CD14-positive monocyte (primary cell): ENCODE measurements around the gene STARD10. TPM values are rescaled to one million over a fixed set of nuclear protein-coding genes. Genes with fewer than 3 reads are reported as not detected.
A peak's percentile ranks its signal among the peaks of the same experiment; 100 is the strongest.
"Not testable (repeated sequence)": the region's sequence is repeated elsewhere in the genome, so short reads cannot be mapped to it uniquely, and the experiment has no call there.

ENCODE experiments used
- DNase-seq, 3 donors: peaks; one replicate each; pipeline ENCODE4 v3.0.0-alpha.2; 2011 to 2022
- H2AFZ ChIP-seq: 2 replicates; pipeline ENCODE4 v1.6.0; 2012; ENCODE audit warnings: mild to moderate bottlenecking, low read depth, low read length, inconsistent platforms; ENCODE audit not compliant: insufficient read depth, poor library complexity, severe bottlenecking
- H3K27ac ChIP-seq, 2 donors: 1 replicate in 1 of 2; 2 replicates in 1 of 2; pipeline ENCODE4 v1.5.1; 2012 to 2013; ENCODE audit warnings: low read length in 2 of 2, control low read depth in 1 of 2, inconsistent platforms in 1 of 2, low read depth in 1 of 2, mild to moderate bottlenecking in 1 of 2
- H3K27me3 ChIP-seq, 2 donors: one replicate each; pipeline versions ENCODE4 v1.6.0 to v1.6.1; 2011 to 2013; ENCODE audit warnings: low read length in 2 of 2; ENCODE audit not compliant: control insufficient read depth in 2 of 2, insufficient read depth in 2 of 2
- H3K36me3 ChIP-seq, 2 donors: replicated peaks in 1 of 2; 1 replicate in 1 of 2; 2 replicates in 1 of 2; pipeline versions ENCODE4 v1.5.1 to v1.6.1; 2012 to 2013; ENCODE audit warnings: low read length in 2 of 2, control low read depth in 1 of 2, inconsistent platforms in 1 of 2, mild to moderate bottlenecking in 1 of 2; ENCODE audit not compliant: insufficient read depth in 2 of 2, control insufficient read depth in 1 of 2
- H3K4me1 ChIP-seq, 2 donors: 1 replicate in 1 of 2; 2 replicates in 1 of 2; pipeline versions ENCODE4 v1.5.1 to v1.6.1; 2012 to 2013; ENCODE audit warnings: low read length in 2 of 2, control low read depth in 1 of 2, inconsistent platforms in 1 of 2, mild to moderate bottlenecking in 1 of 2, moderate library complexity in 1 of 2; ENCODE audit not compliant: insufficient read depth in 2 of 2, control insufficient read depth in 1 of 2
- H3K4me2 ChIP-seq: replicated peaks from 2 replicates; pipeline ENCODE3; 2012; ENCODE audit warnings: low read length, moderate library complexity, mild to moderate bottlenecking; ENCODE audit not compliant: poor library complexity, severe bottlenecking; ENCODE audit errors: extremely low read depth
- H3K4me3 ChIP-seq, 3 experiments: fragments of 200-600 bp in 1 of 3; sonication (generic) in 1 of 3; replicated peaks in 1 of 3; 1 replicate in 2 of 3; 2 replicates in 1 of 3; pipeline ENCODE4 v1.5.1; 2011 to 2013; ENCODE audit warnings: low read length in 3 of 3, mild to moderate bottlenecking in 3 of 3, control low read depth in 2 of 3, low read depth in 2 of 3, inconsistent platforms in 1 of 3, moderate library complexity in 1 of 3
- H3K79me2 ChIP-seq: 2 replicates; pipeline ENCODE4 v1.6.0; 2012; ENCODE audit warnings: mild to moderate bottlenecking, control low read depth, inconsistent platforms, low read length, moderate library complexity; ENCODE audit not compliant: insufficient read depth
- H3K9ac ChIP-seq: 2 replicates; pipeline ENCODE4 v1.6.0; 2017; ENCODE audit warnings: low read length, mild to moderate bottlenecking; ENCODE audit not compliant: insufficient read depth, poor library complexity, severe bottlenecking
- H3K9me3 ChIP-seq, 2 donors: replicated peaks in 1 of 2; 1 replicate in 1 of 2; 2 replicates in 1 of 2; pipeline versions ENCODE4 v1.5.1 to v1.6.1; 2012 to 2013; ENCODE audit warnings: low read length in 2 of 2, control low read depth in 1 of 2; ENCODE audit not compliant: control insufficient read depth in 1 of 2, insufficient read depth in 1 of 2
- H4K20me1 ChIP-seq: 2 replicates; pipeline ENCODE4 v1.6.0; 2012; ENCODE audit warnings: mild to moderate bottlenecking, low read length, control low read depth, moderate library complexity; ENCODE audit not compliant: insufficient read depth
- H3K27ac Mint-ChIP-seq, 7 donors: one replicate each; pipeline ENCODE4 v1.8.0; 2020; ENCODE audit warnings: mild to moderate bottlenecking in 7 of 7, mixed read lengths in 7 of 7, moderate library complexity in 6 of 7, inconsistent platforms in 2 of 7
- H3K27me3 Mint-ChIP-seq, 3 donors: one replicate each; pipeline ENCODE4 v1.8.0; 2021 to 2022; ENCODE audit warnings: low read depth in 3 of 3, mild to moderate bottlenecking in 3 of 3, mixed read lengths in 3 of 3, moderate library complexity in 3 of 3, inconsistent platforms in 1 of 3
- H3K36me3 Mint-ChIP-seq, 2 donors: one replicate each; pipeline ENCODE4 v1.8.0; 2020; ENCODE audit warnings: mixed read lengths in 2 of 2, inconsistent platforms in 1 of 2, mild to moderate bottlenecking in 1 of 2
- H3K4me1 Mint-ChIP-seq: one replicate; pipeline ENCODE4 v1.8.0; 2020; ENCODE audit warnings: mild to moderate bottlenecking, mixed read lengths
- H3K4me3 Mint-ChIP-seq, 2 donors: one replicate each; pipeline ENCODE4 v1.8.0; 2020; ENCODE audit warnings: mild to moderate bottlenecking in 2 of 2, mixed read lengths in 2 of 2, moderate library complexity in 1 of 2
- H3K9me3 Mint-ChIP-seq, 7 donors: one replicate each; pipeline ENCODE4 v1.8.0; 2020 to 2022; ENCODE audit warnings: mixed read lengths in 7 of 7, mild to moderate bottlenecking in 6 of 7, moderate library complexity in 6 of 7, inconsistent platforms in 2 of 7
- CTCF ChIP-seq: fragments of 200-600 bp; IDR thresholded peaks from one replicate; pipeline ENCODE4 v1.8.0; 2022; ENCODE audit warnings: antibody characterized with exemption, mild to moderate bottlenecking
- WGBS: methylation state at CpG from one replicate; pipeline ENCODE4 v1.1.5; 2013; ENCODE audit warnings: missing lambda C conversion rate; ENCODE audit not compliant: insufficient coverage; 5-methylcytosine and 5-hydroxymethylcytosine counted together
- intact Hi-C, 2 donors: fragments of 100-400 bp; cut with micrococcal nuclease; formaldehyde crosslinking; loops; one replicate each; pipeline versions ENCODE4 v1.15.0 to v1.15.1; 2023
- polyA plus RNA-seq, 3 donors: library from polyadenylated mRNA; depleted of rRNA in 1 of 3; unstranded in 2 of 3; stranded (reverse) in 1 of 3; fragments of 300-500 nt in 2 of 3; fragments of >200 nt in 1 of 3; fragmentation: Illumina TruSeq in 2 of 3; gene quantifications; 1 replicate in 2 of 3; 2 replicates in 1 of 3; pipeline ENCODE4 v1.2.3, GENCODE V29; 2012 to 2021

The STARD10 gene
- polyA plus RNA-seq, 3 donors = 13.6 to 18.7 (median 15.4) TPM

- Histone ChIP-seq H4K20me1 (peaks cover 33% of the 10 kb centered on the region), H3K36me3 (peaks cover 21 to 24% of the 10 kb centered on the region in 2 donors), H3K9me3 (no peaks in the 10 kb centered on the region), H3K4me2 (peak overlapping the region; percentile 100), H3K27me3 (no peaks in the 10 kb centered on the region), H3K27ac (peak overlapping the region; percentile 98), H2AFZ (no peak overlapping the region), H3K4me1 (peaks cover 62 to 80% of the 10 kb centered on the region in 2 donors), H3K4me3 (peak overlapping the region; percentile 73 to 100 (median 99)), H3K9ac (peak overlapping the region; percentile 94), H3K79me2 (peaks cover 87% of the 10 kb centered on the region)
- Mint-ChIP-seq H3K4me3 (peak overlapping the region; percentile 99 to 100), H3K27me3 (peaks cover 0 to 5% (median 3%) of the 10 kb centered on the region in 3 donors), H3K27ac (peak overlapping the region; percentile 97 to 100 (median 98)), H3K4me1 (peaks cover 69% of the 10 kb centered on the region), H3K36me3 (peaks cover 29 to 57% of the 10 kb centered on the region in 2 donors), H3K9me3 (peaks cover 0 to 5% (median 3%) of the 10 kb centered on the region in 7 donors)
- no peak for TF ChIP-seq CTCF
- intact Hi-C loops = loop anchor here in 1 of 2 donors (5.0 kb wide), 2 partner anchors 75 to 90 kb away; no protein-coding TSS in a partner anchor
- peak; percentile 52 to 60 (median 58) for DNase-seq
- 17% methylated on average over 1 of the region's 4 CpGs for WGBS
Observed at GRCh38 chr11:72812604-72812966, 18.7 kb upstream of the STARD10 start.

- peak overlapping the region; percentile 100 for H3K4me2 ChIP-seq
- peaks cover 62 to 80% of the 10 kb centered on the region in 2 donors for H3K4me1 ChIP-seq
- WGBS = 100% methylated on average over 4 of the region's 10 CpGs
- not testable (repeated sequence) for H3K9me3 ChIP-seq, H3K27me3 Mint-ChIP-seq, H3K27me3 ChIP-seq, H2AFZ ChIP-seq, H3K9me3 Mint-ChIP-seq
- H4K20me1 ChIP-seq = peaks cover 24% of the 10 kb centered on the region
- H3K36me3 ChIP-seq = peaks cover 15 to 17% of the 10 kb centered on the region in 2 donors
- intact Hi-C loops = loop anchor here in 1 of 2 donors (5.0 kb wide), 2 partner anchors 74 to 89 kb away; no protein-coding TSS in a partner anchor
- Mint-ChIP-seq H3K27ac (peak overlapping the region; percentile 94 to 99 (median 98)), H3K36me3 (peaks cover 23 to 49% of the 10 kb centered on the region in 2 donors), H3K4me1 (peaks cover 67% of the 10 kb centered on the region), H3K4me3 (peak overlapping the region; percentile 99 to 100)
- peaks cover 78% of the 10 kb centered on the region for H3K79me2 ChIP-seq
- peak overlapping the region; percentile 73 to 100 (median 99) for H3K4me3 ChIP-seq
- peak in 2 of 3 donors; percentile 43 to 46 for DNase-seq
- H3K27ac ChIP-seq = peak overlapping the region; percentile 96 to 98
- H3K9ac ChIP-seq = peak overlapping the region; percentile 94
Observed at GRCh38 chr11:72811686-72812085, 17.8 kb upstream of the STARD10 start.
